Neural progenitor cell (in vitro differentiated cells): Measurements from ENCODE around the gene NDUFAF8. TPM values are rescaled to one million over a fixed set of nuclear protein-coding genes. Genes with fewer than 3 reads are reported as not detected.

ENCODE experiments used
- DNase-seq: peaks from one replicate; pipeline ENCODE4 v3.0.0-alpha.2; 2016; ENCODE audit warnings: low spot score
- H2AFZ ChIP-seq: fragments of 200-600 bp; sonication (generic); replicated peaks from 2 replicates; pipeline ENCODE4 v1.6.1; 2016; ENCODE audit warnings: antibody characterized with exemption
- H3F3A ChIP-seq: fragments of 200-600 bp; sonication (generic); 2 replicates; pipeline ENCODE4 v1.6.1; 2016; ENCODE audit warnings: antibody characterized with exemption, low read depth
- H3K27ac ChIP-seq: fragments of 200-600 bp; sonication (generic); 2 replicates; pipeline ENCODE4 v1.5.1; 2016; ENCODE audit warnings: mild to moderate bottlenecking
- H3K27me3 ChIP-seq: fragments of 200-600 bp; sonication (generic); 2 replicates; pipeline ENCODE4 v1.6.1; 2016; ENCODE audit warnings: mild to moderate bottlenecking, moderate library complexity
- H3K36me3 ChIP-seq: fragments of 200-600 bp; sonication (generic); 2 replicates; pipeline ENCODE4 v1.5.1; 2016
- H3K4me1 ChIP-seq: fragments of 200-600 bp; sonication (generic); 2 replicates; pipeline ENCODE4 v1.6.1; 2016; ENCODE audit warnings: mixed run types
- H3K4me2 ChIP-seq: fragments of 200-600 bp; sonication (generic); 2 replicates; pipeline ENCODE4 v1.6.1; 2016
- H3K4me3 ChIP-seq: fragments of 200-600 bp; sonication (generic); 2 replicates; pipeline ENCODE4 v1.5.1; 2016
- H3K79me2 ChIP-seq: fragments of 200-600 bp; sonication (generic); 2 replicates; pipeline ENCODE4 v1.6.1; 2016; ENCODE audit warnings: low read depth
- H3K9ac ChIP-seq: fragments of 200-600 bp; sonication (generic); 2 replicates; pipeline ENCODE4 v1.6.1; 2016
- H3K9me3 ChIP-seq: fragments of 200-600 bp; sonication (generic); 2 replicates; pipeline ENCODE4 v1.5.1; 2016; ENCODE audit warnings: low read depth
- H4K20me1 ChIP-seq: fragments of 200-600 bp; sonication (generic); 2 replicates; pipeline ENCODE4 v1.6.1; 2016; ENCODE audit warnings: low read depth
- H3K27ac Mint-ChIP-seq: 3 replicates; pipeline ENCODE4 v1.8.0; 2021; ENCODE audit warnings: mixed read lengths
- H3K27me3 Mint-ChIP-seq: 2 replicates; pipeline ENCODE4 v1.8.0; 2022; ENCODE audit warnings: low read depth, mild to moderate bottlenecking, inconsistent platforms, moderate library complexity, mixed read lengths; ENCODE audit not compliant: insufficient read depth
- H3K36me3 Mint-ChIP-seq: 3 replicates; pipeline ENCODE4 v1.8.0; 2021; ENCODE audit warnings: mixed read lengths
- H3K4me1 Mint-ChIP-seq: 3 replicates; pipeline ENCODE4 v1.8.0; 2021; ENCODE audit warnings: mixed read lengths
- H3K4me3 Mint-ChIP-seq: 3 replicates; pipeline ENCODE4 v1.8.0; 2021; ENCODE audit warnings: mild to moderate bottlenecking, moderate library complexity, mixed read lengths
- H3K9me3 Mint-ChIP-seq: 3 replicates; pipeline ENCODE4 v1.8.0; 2020; ENCODE audit warnings: mixed read lengths
- EZH2 ChIP-seq: fragments of 200-600 bp; sonication (generic); IDR thresholded peaks from 2 replicates; pipeline ENCODE4 v1.6.1; 2017; ENCODE audit warnings: antibody characterized with exemption, mild to moderate bottlenecking, moderate library complexity
- EZH2phosphoT487 ChIP-seq: fragments of 200-600 bp; sonication (generic); IDR thresholded peaks from 2 replicates; pipeline ENCODE4 v1.6.1; 2017; ENCODE audit warnings: antibody characterized with exemption
- total RNA-seq: library from RNA; depleted of rRNA; stranded (reverse); fragments of >200 nt; gene quantifications from 2 replicates; pipeline ENCODE4 v1.2.3, GENCODE V29; 2015; ENCODE audit warnings: low replicate concordance
- TF ChIP-seq, protein P1 (sequence below): fragments of 200-600 bp; sonication (generic); IDR thresholded peaks from 2 replicates; pipeline ENCODE4 v1.5.1; 2017; ENCODE audit warnings: antibody characterized with exemption, mild to moderate bottlenecking

NDUFAF8 gene
- total RNA-seq, 1 donor from 2014 or later = 34.7 TPM

DNA sequence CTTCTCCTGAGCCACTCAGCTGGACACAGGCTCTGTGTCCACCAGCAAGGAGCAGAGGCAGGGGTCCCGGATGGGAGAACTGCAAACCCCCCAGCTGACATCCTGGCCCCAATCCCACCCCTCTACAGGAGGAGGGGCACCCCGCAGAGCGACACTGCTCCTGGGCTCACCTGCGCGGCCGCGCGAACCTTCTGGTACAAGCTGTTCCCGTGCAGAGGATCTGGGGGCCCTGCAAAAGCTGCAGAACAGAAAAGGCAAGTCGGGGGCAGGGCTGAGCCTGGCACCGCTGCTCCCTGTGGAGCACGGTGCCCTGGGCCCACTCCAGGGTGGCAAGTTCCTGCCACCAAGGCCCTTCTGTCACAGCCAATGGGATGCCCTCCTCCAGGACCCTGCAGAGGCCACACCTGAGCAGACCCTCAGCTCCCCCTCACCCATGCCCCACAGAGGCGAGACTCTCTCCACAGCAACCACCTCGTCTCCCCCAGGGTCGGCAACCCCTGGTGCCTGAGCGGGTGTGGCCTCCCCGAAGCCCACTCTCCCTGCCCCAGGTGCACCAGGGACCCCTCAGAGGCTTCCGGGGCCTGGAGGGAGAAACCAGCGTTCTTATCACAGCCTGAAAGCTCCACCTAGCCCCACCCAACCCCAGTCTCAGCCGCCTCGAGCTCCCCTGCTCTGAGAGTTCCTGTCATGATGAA is 5.2 kb upstream of the NDUFAF8 start:
- TF ChIP-seq EZH2 = no peak
- TF ChIP-seq, protein P1, sequence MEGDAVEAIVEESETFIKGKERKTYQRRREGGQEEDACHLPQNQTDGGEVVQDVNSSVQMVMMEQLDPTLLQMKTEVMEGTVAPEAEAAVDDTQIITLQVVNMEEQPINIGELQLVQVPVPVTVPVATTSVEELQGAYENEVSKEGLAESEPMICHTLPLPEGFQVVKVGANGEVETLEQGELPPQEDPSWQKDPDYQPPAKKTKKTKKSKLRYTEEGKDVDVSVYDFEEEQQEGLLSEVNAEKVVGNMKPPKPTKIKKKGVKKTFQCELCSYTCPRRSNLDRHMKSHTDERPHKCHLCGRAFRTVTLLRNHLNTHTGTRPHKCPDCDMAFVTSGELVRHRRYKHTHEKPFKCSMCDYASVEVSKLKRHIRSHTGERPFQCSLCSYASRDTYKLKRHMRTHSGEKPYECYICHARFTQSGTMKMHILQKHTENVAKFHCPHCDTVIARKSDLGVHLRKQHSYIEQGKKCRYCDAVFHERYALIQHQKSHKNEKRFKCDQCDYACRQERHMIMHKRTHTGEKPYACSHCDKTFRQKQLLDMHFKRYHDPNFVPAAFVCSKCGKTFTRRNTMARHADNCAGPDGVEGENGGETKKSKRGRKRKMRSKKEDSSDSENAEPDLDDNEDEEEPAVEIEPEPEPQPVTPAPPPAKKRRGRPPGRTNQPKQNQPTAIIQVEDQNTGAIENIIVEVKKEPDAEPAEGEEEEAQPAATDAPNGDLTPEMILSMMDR = no peak
- TF ChIP-seq EZH2phosphoT487 = no peak
- H3K36me3 ChIP-seq = no peaks in the 10 kb centered on the region
- peaks cover 11% of the 10 kb centered on the region for H3K4me1 Mint-ChIP-seq

DNA sequence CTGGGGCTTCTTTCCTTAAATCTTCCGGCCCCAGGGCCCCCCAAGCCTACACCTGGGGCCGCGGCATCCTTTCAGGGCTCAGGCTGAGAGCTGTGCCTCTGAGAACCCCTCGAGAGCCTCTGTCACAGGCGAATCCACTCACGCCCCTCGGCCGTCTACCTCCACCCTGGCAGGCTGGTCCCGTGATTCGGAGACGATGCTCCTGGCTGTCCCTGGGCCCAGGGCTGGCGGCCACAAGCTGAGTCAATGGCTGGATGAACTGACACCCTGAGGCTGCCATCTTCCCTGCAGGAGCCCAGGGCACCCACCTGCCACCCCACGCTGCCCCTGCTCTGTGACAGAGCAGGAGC is 4.6 kb upstream of the NDUFAF8 start:
- Mint-ChIP-seq H3K4me3 (no peak overlapping the region), H3K4me1 (peaks cover 13% of the 10 kb centered on the region), H3K27ac (no peak overlapping the region), H3K36me3 (peaks cover 11% of the 10 kb centered on the region), H3K9me3 (no peaks in the 10 kb centered on the region), H3K27me3 (peaks cover 9% of the 10 kb centered on the region)
- peaks cover 9% of the 10 kb centered on the region for H4K20me1 ChIP-seq
- no peak for DNase-seq
- H3K9ac ChIP-seq = no peak overlapping the region
- no peak overlapping the region for H3K4me3 ChIP-seq
- H3F3A ChIP-seq = no peaks in the 10 kb centered on the region
- no peaks in the 10 kb centered on the region for H3K4me1 ChIP-seq
- peaks cover 14% of the 10 kb centered on the region for H3K79me2 ChIP-seq
- H2AFZ ChIP-seq = no peak overlapping the region
- no peak overlapping the region for H3K27ac ChIP-seq
- H3K4me2 ChIP-seq = no peak overlapping the region
- TF ChIP-seq EZH2phosphoT487 = no peak
- no peak for TF ChIP-seq EZH2
- TF ChIP-seq, protein P1 = no peak
- H3K9me3 ChIP-seq = no peaks in the 10 kb centered on the region
- H3K36me3 ChIP-seq = no peaks in the 10 kb centered on the region
- no peaks in the 10 kb centered on the region for H3K27me3 ChIP-seq

More for the DNA sequence above, 5.2 kb upstream of the NDUFAF8 start:
- no peaks in the 10 kb centered on the region for H3K9me3 ChIP-seq
- H3K4me3 ChIP-seq = no peak overlapping the region
- H3K79me2 ChIP-seq = peaks cover 12% of the 10 kb centered on the region
- H3K4me3 Mint-ChIP-seq = no peak overlapping the region
- no peak overlapping the region for H3K4me2 ChIP-seq
- H3K9me3 Mint-ChIP-seq = no peaks in the 10 kb centered on the region
- H3K27ac ChIP-seq = no peak overlapping the region
- peaks cover 9% of the 10 kb centered on the region for H4K20me1 ChIP-seq
- no peak overlapping the region for H2AFZ ChIP-seq
- H3K27ac Mint-ChIP-seq = no peak overlapping the region
- no peaks in the 10 kb centered on the region for H3K27me3 ChIP-seq
- H3K36me3 Mint-ChIP-seq = peaks cover 11% of the 10 kb centered on the region
- no peak overlapping the region for H3K9ac ChIP-seq
- no peaks in the 10 kb centered on the region for H3K4me1 ChIP-seq
- no peaks in the 10 kb centered on the region for H3F3A ChIP-seq
- DNase-seq = no peak
- H3K27me3 Mint-ChIP-seq = peaks cover 6% of the 10 kb centered on the region

DNA sequence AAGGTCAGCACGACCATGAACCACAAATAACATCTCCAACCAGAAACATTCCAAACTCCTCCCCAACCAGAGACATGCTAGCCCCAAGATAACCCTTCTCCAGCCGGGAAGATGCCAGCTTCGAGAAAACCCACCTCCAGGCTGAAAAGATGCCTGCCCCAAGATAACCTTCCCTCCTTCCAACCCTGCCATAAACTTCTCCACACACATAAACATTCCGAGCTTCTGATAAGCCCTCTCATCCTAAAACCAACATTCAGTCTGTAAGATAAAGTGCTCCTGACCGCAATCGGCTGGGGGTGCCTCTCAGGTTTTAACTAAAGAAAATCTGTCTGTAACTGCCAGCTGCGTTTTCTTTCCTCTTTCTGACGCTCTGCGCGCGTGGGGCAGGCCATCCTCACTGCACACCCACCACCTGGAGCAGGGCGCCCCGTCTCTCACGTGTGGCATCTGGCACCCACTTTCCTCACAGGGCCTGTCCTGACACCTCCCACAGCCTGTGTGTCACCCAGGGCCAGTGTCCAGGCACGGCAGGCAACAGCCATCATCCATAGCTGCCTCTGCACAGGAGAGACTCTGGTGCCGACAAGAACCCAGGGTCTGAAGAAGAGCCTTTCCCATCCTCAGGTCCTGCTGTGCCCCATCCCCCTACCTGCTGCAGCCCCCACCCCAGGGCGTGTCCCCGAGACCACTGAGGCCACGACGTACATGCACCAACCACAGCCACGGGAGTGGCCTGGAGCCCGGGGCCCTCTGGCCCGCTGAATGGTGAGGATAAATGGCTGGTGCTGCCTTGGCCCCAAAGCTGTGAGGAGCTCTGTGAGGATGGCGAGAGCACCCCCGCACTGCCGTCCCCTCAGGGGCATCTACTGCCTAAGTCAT is 3.9 kb upstream of the NDUFAF8 start:
- Histone ChIP-seq H3K79me2 (peaks cover 21% of the 10 kb centered on the region), H3K4me2 (no peak overlapping the region), H4K20me1 (peaks cover 9% of the 10 kb centered on the region), H3K9me3 (no peaks in the 10 kb centered on the region), H3K27ac (no peak overlapping the region), H3K9ac (no peak overlapping the region), H2AFZ (no peak overlapping the region), H3K4me1 (peaks cover 3% of the 10 kb centered on the region), H3K27me3 (no peaks in the 10 kb centered on the region), H3F3A (no peaks in the 10 kb centered on the region), H3K36me3 (no peaks in the 10 kb centered on the region), H3K4me3 (no peak overlapping the region)
- Mint-ChIP-seq H3K4me1 (peaks cover 16% of the 10 kb centered on the region), H3K27me3 (peaks cover 8% of the 10 kb centered on the region), H3K4me3 (peak overlapping the region; percentile 68), H3K27ac (no peak overlapping the region), H3K9me3 (no peaks in the 10 kb centered on the region), H3K36me3 (peaks cover 6% of the 10 kb centered on the region)
- TF ChIP-seq, protein P1 = no peak
- TF ChIP-seq EZH2phosphoT487 = no peak
- DNase-seq = no peak
